GM21576 (cell line): ENCODE data around the gene MYH8.

Experiments used
- ATAC-seq: cut with Tn5 transposase; IDR thresholded peaks from one replicate; pipeline ENCODE4 v1.9.1; 2021; ENCODE audit warnings: mild to moderate bottlenecking, moderate library complexity; ENCODE audit not compliant: unreplicated experiment

The MYH8 gene

GRCh38 chr17:10384175-10384574 lies 37.6 kb downstream of the MYH8 start:
- ATAC-seq = no peak

GRCh38 chr17:10380631-10381408 lies 40.9 kb downstream of the MYH8 start:
- ATAC-seq = no peak

DNA sequence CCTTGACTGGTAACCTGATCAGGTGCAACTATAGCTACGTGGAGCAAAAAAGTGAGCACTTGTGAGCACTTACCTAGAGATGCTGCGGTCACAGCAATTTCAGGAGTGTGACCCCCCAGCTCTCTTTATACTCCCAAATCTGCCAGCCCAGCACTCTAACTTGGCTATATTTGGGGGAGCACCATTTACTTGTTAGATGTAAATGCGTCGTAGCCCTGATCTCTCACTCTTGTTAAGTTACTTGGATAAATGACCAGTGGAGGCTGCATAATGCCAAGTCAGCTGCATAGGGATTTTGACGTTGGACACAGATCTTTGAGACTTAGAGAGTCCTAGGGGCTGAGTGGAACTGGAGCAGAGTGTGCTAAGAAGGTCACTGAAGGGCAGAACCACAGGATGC lies 48.8 kb downstream of the MYH8 start, which contains the start of gene MYH13:
Gene MYH13, minus strand, starts transcription at position 101 of the 400 bp plus-strand sequence. CDS start 8,476 bp downstream, outside the sequence.
- no peak for ATAC-seq

DNA sequence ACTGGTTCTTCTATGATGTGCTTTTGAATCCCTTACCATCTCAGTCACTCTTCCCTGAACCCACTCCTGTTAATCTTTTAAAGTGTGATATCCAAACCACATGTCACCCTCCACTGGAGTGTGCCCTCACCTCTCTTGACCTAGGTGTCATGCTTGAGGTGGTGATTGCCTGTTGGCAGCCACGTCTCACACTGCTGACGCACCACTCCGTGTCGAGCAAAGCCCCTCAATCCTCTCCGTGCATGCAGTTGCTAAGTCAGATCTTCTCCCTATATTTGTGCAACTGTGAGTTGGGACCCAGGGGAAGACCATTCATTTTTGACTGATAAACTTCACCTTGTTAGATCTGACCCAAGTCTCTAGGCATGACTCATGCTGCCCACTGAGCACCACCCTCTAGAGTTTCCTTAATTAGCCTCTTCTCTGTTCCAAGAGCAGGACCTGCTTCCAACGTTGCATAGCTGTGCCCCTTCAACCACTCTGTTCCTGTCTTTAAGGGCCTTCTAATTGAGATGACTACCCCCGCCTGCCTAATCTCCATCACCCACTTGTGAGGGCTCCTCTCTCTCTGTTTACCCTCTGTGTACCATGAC lies 51.6 kb downstream of the MYH8 start:
- ATAC-seq = no peak

DNA sequence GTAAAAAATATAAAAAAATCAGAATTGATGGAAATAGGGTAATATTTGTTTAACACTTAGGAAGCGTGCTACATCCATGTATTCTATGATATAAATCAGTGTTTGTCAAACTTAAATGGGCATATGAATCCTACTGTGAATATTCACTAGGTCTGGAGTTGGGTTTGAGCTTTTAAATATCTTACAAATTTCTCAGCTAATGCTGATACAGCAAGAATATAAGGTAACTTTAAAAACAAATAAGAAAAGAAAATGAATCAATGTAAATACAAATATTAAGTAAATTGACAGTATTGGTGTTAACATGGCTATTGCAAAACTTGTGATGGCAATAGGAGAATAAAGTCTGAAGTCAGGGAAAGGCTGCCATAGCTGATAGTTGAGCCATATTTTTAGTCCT lies 52.5 kb downstream of the MYH8 start:
- no peak for ATAC-seq

DNA sequence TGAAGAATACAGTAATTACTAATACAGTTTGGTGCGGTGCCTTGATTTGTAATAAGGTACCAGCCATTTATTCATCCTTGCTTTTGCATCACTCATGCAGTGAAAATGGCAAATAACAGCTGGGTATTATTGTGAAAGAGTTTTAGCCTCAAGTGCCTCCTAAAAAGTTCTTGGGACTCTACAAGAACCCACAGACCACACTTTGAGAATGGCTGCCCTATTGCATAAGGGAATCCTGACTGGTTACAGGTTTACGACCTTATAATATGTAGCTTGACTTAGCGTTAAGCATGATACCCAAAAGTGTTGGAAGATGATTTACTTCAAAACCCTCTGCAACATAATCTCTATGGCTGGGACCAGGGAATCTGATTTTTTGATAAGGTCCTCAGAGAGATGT lies 53.2 kb downstream of the MYH8 start:
- ATAC-seq = no peak

DNA sequence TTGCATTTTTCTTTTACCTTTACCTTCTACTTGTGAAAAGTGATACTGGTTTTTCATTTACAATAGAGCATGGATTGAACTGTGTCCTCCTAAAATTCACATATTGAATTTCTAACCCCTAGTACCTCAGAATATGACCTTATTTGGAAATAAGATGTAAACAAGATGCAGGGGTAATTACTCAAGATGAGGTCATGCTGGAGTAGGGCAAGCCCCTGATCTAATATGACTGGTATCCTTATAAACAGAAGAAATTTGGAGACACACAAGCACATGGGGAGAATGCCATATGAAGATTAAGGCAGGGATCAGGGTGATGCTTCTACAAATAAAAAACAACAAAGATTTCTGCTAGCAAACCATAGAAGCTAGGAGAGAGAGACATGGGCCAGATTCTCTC lies 61.2 kb downstream of the MYH8 start:
- no peak for ATAC-seq

DNA sequence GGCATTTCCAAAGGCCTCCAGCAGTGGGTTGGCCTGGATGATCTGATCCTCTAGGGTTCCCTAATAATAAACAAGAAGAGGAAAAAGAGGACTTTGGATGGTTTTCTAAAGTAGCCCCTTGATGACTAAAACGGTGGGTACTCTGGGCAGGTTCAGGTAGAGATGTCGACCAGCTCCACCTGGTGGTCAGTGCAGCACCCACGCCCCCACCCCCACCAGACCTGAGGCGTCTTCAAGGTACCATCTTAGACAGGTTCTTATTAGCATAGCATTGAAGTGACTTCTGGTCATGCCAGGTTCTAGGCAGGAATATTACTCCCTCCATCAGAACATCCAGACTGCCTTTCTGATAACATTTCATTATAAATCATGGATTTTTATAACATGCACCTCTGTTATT lies 64.0 kb downstream of the MYH8 start:
- no peak for ATAC-seq

GRCh38 chr17:10354651-10355050 lies 67.1 kb downstream of the MYH8 start:
- ATAC-seq = no peak

GRCh38 chr17:10352893-10353292 lies 68.9 kb downstream of the MYH8 start:
- ATAC-seq = no peak

DNA sequence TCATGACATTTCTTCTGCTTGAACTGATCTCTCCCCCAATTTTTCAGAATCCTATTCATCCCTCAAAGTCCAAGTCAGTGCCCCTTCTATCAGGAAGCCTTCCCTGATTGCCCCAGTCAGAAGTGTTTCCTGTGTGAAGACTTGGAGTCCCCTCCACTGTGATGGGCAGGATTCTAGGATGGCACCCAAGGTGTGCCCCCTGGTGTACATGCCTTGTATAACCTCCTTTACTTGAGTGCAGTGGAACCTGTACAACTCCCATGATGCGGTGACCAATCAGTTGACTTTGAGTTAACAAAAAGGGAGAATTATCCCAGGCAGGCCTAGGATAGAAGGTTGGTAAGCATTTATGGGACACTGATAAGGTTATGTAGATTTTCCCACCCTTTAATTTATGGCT lies 72.3 kb downstream of the MYH8 start:
- no peak for ATAC-seq

GRCh38 chr17:10344816-10345215 lies 76.9 kb downstream of the MYH8 start:
- ATAC-seq = no peak
